HG02588 (cell line): ENCODE measurements around the gene MBOAT7.
"Not testable (repeated sequence)": the region's sequence is repeated elsewhere in the genome, so short reads cannot be mapped to it uniquely, and the experiment has no call there.

Source experiments
- ATAC-seq: cut with Tn5 transposase; IDR thresholded peaks from one replicate; pipeline ENCODE4 v1.9.1; 2021; ENCODE audit warnings: mild to moderate bottlenecking, moderate library complexity; ENCODE audit not compliant: unreplicated experiment

The MBOAT7 gene

GRCh38 chr19:54189145-54189734 lies at the start of gene MBOAT7:
TSS of gene MBOAT7 (minus strand) at chr19:54189580. CDS start at chr19:54188508, 1,072 bp downstream.
- peak; percentile 12 for ATAC-seq

GRCh38 chr19:54233941-54234340 lies 44.6 kb upstream of the MBOAT7 start:
- no peak for ATAC-seq

GRCh38 chr19:54231077-54231931 lies 41.9 kb upstream of the MBOAT7 start:
- no peak for ATAC-seq

DNA sequence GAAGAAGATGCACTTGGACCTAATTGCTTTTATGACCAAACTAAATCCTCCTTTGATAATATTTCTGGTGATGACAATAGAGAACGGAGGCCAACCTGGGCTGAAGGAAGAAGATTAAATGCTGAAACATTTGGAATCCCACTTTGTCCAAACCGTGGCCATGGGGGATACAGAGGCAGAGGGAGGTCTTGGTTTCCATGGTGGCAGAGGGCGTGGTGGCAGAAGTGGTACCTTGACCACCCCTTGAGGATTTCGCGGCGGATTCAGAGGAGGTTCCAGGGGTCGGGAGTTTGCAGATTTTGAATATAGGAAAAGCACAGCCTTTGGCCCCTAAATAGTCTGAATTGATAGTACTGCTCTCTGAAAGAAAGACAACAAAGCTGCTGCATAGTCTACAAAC lies 40.7 kb upstream of the MBOAT7 start:
- ATAC-seq = no peak

DNA sequence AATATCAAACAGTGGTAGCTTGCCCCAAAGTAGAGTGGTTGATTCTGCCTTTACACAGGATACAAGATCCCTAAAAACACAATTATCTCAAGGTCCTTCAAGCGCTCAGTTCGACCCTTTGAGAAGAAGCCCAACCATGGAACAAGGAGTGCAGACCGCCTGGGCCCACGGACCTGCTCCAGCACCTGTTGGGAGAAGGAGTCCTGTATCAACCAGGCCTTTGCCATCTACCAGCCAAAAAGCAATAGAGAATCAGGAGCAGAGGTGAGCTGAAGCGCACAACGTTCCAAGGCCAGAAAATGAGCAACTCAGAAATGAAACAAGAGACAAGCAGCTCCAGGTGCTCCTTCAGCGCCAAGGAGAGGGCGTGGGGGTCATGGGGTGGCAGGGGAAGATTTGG lies 39.8 kb upstream of the MBOAT7 start:
- no peak for ATAC-seq

GRCh38 chr19:54224619-54225018 lies 35.2 kb upstream of the MBOAT7 start:
- not testable (repeated sequence) for ATAC-seq

GRCh38 chr19:54223937-54224281 lies 34.5 kb upstream of the MBOAT7 start:
- not testable (repeated sequence) for ATAC-seq

GRCh38 chr19:54223277-54223936 lies 34.0 kb upstream of the MBOAT7 start:
- not testable (repeated sequence) for ATAC-seq

DNA sequence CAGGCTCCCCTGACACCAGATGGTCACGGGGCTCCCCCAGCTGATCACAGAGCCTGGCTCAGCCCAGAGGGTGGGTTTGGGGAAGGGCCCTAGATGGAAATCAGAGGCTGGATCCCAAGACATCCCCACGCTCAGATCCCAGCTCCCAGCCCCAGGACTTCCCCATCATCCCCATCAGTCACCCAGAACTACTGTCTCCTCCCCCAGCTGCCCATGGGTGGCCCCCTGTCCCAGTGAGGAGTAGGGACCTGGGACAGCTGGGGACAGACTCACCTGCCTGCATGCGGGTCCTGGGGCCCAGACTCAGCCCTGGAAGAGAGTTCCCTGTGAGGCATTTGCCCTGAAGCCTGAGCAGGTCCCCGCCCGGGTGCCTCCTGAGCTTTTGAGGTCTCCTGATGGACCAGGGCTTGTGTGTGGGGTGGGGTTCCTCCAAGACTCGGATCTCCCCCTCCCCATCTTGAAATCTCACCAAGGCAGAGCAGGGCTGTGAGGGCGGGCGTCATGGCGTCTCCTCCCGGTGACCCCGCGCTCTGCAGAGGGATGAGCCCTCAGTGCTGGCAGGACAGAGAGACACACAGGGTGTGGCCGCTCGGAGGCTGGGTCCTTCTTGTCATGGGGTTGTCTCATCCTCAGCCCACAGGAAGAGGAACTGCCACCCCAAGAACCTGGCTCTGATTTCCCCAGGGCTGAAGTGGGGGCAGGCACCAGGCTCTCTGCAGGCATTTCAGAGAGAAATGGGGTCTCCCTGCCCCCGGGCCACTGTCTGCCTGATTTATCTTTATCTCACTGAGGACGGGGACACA lies 33.3 kb upstream of the MBOAT7 start, which contains the start of gene LILRB3:
TSS of gene LILRB3 (minus strand) at position 534 of the 803 bp plus-strand sequence. CDS start at position 503, 31 bp downstream.
- ATAC-seq = not testable (repeated sequence)

GRCh38 chr19:54221947-54222346 lies 32.6 kb upstream of the MBOAT7 start:
- ATAC-seq = not testable (repeated sequence)

DNA sequence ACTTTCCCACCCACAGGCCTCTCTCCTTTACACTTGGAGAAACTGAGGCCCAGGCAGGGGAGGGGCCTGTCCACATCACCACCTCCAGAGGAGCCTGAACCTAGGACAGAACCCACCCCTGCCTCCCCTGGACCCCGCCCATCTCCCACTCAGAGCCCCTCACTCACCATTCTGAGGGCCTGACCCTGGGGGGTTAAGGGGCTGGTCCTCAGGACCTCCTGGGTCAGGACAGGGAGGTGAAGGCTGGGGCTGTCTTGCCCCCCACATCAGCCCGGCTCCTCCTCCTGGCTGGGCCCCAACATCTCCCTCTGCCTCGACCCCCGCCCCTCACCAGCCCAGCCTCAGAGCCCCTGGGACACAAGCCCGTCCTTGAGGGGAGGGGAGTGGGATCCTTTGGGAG lies 30.3 kb upstream of the MBOAT7 start:
- not testable (repeated sequence) for ATAC-seq

DNA sequence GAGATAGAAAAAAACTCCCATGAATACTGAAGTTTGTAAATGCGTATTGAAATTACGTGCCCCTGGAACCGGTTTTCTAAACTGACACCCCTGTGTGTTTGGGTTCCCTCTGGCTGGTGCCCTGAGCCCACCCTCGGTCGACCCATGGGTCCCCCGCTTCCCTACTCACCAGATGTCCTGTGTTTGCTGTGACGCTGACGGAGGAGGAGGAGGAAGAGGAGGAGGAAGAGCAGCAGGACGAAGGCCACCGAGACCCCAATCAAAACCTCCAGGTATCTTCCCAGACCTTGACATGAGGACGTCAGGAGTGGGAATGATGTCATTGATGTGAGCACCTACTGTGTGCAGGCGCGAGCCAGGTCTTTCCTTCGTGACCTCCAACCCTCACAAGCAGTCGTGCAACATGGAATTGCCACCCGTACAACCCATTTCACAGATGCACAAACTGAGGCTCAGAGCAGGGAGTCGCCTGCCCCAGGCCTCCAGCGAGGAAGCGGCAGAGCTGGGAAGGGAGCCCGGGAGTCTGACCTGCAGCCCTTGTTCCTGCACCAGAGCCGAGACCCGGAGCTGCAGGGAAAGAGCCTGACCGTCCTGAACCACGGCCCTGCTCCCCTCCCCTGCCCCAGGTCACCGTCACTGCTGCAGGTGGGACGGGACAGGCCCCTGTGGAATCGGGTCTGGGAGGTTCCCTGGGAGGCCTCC lies 29.7 kb upstream of the MBOAT7 start:
- ATAC-seq = no peak

DNA sequence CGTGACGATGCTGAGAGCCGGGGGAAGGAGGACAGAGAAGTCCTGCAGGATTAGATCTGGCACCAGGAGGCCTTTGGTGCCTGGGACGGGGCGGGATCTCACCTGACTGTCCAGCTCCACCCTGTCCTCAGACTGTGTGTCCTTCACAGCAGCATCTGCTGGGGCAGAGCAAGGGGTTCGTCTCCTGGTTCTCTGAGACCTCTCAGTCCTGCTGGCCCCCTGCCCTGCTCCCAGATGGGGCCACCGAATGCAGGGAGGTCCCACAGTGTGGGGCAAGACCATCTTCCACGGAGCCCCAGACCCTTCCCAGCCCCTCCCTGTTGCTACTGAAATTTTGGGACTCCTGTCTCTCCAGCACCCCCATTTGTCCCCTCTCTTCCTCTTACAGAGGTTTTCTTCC lies 28.9 kb upstream of the MBOAT7 start:
- no peak for ATAC-seq

- ATAC-seq = not testable (repeated sequence)
These were observed 28.3 kb upstream of the MBOAT7 start for GRCh38 chr19:54217517-54218247.

GRCh38 chr19:54216869-54217268 lies 27.5 kb upstream of the MBOAT7 start:
- no peak for ATAC-seq

DNA sequence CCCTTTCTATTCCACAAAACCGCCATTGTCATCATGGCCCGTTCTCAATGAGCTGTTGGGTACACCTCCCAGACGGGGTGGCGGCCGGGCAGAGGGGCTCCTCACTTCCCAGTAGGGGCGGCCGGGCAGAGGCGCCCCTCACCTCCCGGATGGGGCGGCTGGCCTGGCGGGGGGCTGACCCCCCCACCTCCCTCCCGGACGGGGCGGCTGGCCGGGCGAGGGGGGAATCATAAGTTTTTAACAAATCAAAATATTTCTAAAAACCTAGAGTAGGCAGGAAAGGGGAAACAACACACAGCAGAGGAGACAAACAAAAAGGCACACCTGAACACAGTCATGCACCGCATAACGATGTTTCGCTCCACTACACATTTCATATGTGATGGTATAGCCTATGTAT lies 25.4 kb upstream of the MBOAT7 start:
- ATAC-seq = not testable (repeated sequence)

DNA sequence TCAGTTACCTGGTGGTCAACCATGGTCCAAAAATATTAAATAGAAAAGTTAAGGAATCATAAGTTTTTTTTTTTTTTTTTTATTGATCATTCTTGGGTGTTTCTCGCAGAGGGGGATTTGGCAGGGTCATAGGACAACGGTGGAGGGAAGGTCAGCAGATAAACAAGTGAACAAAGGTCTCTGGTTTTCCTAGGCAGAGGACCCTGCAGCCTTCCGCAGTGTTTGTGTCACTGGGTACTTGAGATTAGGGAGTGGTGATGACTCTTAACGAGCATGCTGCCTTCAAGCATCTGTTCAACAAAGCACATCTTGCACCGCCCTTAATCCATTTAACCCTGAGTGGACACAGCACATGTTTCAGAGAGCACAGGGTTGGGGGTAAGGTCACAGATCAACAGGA lies 24.8 kb upstream of the MBOAT7 start:
- ATAC-seq = not testable (repeated sequence)

DNA sequence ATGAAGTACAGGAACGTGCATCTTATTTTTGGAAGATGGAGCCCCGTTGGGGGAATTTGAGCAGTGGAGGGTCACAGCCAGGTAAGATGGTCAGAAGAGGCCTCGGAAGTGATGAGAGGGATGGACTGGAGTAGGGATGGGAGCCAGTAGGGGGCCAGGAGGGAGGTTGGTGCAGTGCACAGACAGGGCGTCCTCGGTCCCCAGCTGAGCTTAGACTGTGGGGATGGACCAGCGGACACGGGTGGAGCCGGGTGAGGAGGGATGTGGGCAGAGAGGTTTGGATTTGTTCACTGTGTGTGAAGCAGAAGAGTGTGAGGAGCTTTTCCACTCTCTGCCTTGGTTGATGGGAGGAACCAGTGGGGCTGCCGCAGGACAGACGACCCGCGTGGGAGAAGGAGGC lies 21.9 kb upstream of the MBOAT7 start:
- no peak for ATAC-seq

GRCh38 chr19:54209811-54210494 lies 20.6 kb upstream of the MBOAT7 start:
- no peak for ATAC-seq
